ENCODE data around the gene LRP8.

LRP8 gene

GRCh38 chr1:53310847-53311681 lies 16.8 kb downstream of the LRP8 start:
- no peak for DNase-seq (ENCODE audit: low read depth)
- no peak for TF ChIP-seq CTCF (IDR thresholded peaks at IDR 0.05; ENCODE audit: low read depth, low read length, missing control alignments)
- in situ Hi-C loops (cut with HindIII; ENCODE audit: low sequenced_read_pairs), result no loop called here
- H3K4me3 ChIP-seq (ENCODE audit: low read depth, low read length), result no peak overlapping the region

GRCh38 chr1:53309802-53310201 lies 18.1 kb downstream of the LRP8 start:
- in situ Hi-C loops (cut with HindIII; ENCODE audit: low sequenced_read_pairs), result no loop called here
- H3K4me3 ChIP-seq (ENCODE audit: low read depth, low read length), result no peak overlapping the region
- TF ChIP-seq CTCF (IDR thresholded peaks at IDR 0.05; ENCODE audit: low read depth, low read length, missing control alignments), result no peak
- no peak for DNase-seq (ENCODE audit: low read depth)

- in situ Hi-C loops (cut with HindIII; ENCODE audit: low sequenced_read_pairs), result no loop called here
- no peak overlapping the region for H3K4me3 ChIP-seq (ENCODE audit: low read depth, low read length)
- DNase-seq (ENCODE audit: low read depth), result no peak
- TF ChIP-seq CTCF (IDR thresholded peaks at IDR 0.05; ENCODE audit: low read depth, low read length, missing control alignments), result no peak
Observed at GRCh38 chr1:53308506-53308905, 19.4 kb downstream of the LRP8 start.

- no peak for DNase-seq (ENCODE audit: low read depth)
- no peak overlapping the region for H3K4me3 ChIP-seq (ENCODE audit: low read depth, low read length)
- in situ Hi-C loops (cut with HindIII; ENCODE audit: low sequenced_read_pairs), result no loop called here
- TF ChIP-seq CTCF (IDR thresholded peaks at IDR 0.05; ENCODE audit: low read depth, low read length, missing control alignments), result no peak
Observed at GRCh38 chr1:53307037-53307436, 20.8 kb downstream of the LRP8 start.

GRCh38 chr1:53306168-53306567 lies 21.7 kb downstream of the LRP8 start:
- H3K4me3 ChIP-seq (ENCODE audit: low read depth, low read length), result no peak overlapping the region
- no peak for DNase-seq (ENCODE audit: low read depth)
- no peak for TF ChIP-seq CTCF (IDR thresholded peaks at IDR 0.05; ENCODE audit: low read depth, low read length, missing control alignments)
- in situ Hi-C loops (cut with HindIII; ENCODE audit: low sequenced_read_pairs), result no loop called here

- H3K4me3 ChIP-seq (ENCODE audit: low read depth, low read length), result no peak overlapping the region
- DNase-seq (ENCODE audit: low read depth), result no peak
- TF ChIP-seq CTCF (IDR thresholded peaks at IDR 0.05; ENCODE audit: low read depth, low read length, missing control alignments), result no peak
- in situ Hi-C loops (cut with HindIII; ENCODE audit: low sequenced_read_pairs), result no loop called here
Observed at GRCh38 chr1:53305650-53306049, 22.2 kb downstream of the LRP8 start.

Data from astrocyte of the cerebellum (primary cell).